Osteoblast (primary cell): ENCODE measurements around the gene ASCC2. TPM values are rescaled to one million over a fixed set of nuclear protein-coding genes. Genes with fewer than 3 reads are reported as not detected.

Experiments
- DNase-seq: peaks from one replicate; pipeline ENCODE4 v3.0.0; 2011; ENCODE audit warnings: low spot score, mixed read lengths; ENCODE audit not compliant: insufficient read length; ENCODE audit errors: missing footprints
- H2AFZ ChIP-seq: 2 replicates; pipeline ENCODE4 v1.6.0; 2011; ENCODE audit warnings: mild to moderate bottlenecking, low read length
- H3K27ac ChIP-seq: 2 replicates; pipeline ENCODE4 v1.5.1; 2011; ENCODE audit warnings: mild to moderate bottlenecking, low read depth, low read length, moderate library complexity
- H3K27me3 ChIP-seq: 2 replicates; pipeline ENCODE4 v1.6.0; 2012; ENCODE audit warnings: mild to moderate bottlenecking, control low read depth, inconsistent platforms, low read length, moderate library complexity; ENCODE audit not compliant: insufficient read depth
- H3K36me3 ChIP-seq: 2 replicates; pipeline ENCODE4 v1.5.1; 2011; ENCODE audit warnings: mild to moderate bottlenecking, low read length, control low read depth, moderate library complexity; ENCODE audit not compliant: insufficient read depth
- H3K4me1 ChIP-seq: 2 replicates; pipeline ENCODE4 v1.5.1; 2011; ENCODE audit warnings: mild to moderate bottlenecking, low read length, control low read depth, moderate library complexity; ENCODE audit not compliant: insufficient read depth
- H3K4me2 ChIP-seq: 2 replicates; pipeline ENCODE4 v1.6.0; 2011; ENCODE audit warnings: mild to moderate bottlenecking, low read length; ENCODE audit not compliant: insufficient read depth
- H3K4me3 ChIP-seq: fragments of 200-600 bp; sonication (generic); 3 replicates; pipeline ENCODE4 v1.5.1; 2012; ENCODE audit warnings: mild to moderate bottlenecking, low read length, inconsistent platforms; ENCODE audit not compliant: insufficient read depth
- H3K79me2 ChIP-seq: 2 replicates; pipeline ENCODE4 v1.6.0; 2012; ENCODE audit warnings: mild to moderate bottlenecking, low read length, control low read depth, inconsistent platforms; ENCODE audit not compliant: insufficient read depth
- H3K9me3 ChIP-seq: 2 replicates; pipeline ENCODE4 v1.5.1; 2011; ENCODE audit warnings: low read depth, low read length, control low read depth
- H4K20me1 ChIP-seq: 2 replicates; pipeline ENCODE4 v1.6.0; 2012; ENCODE audit warnings: mild to moderate bottlenecking, low read length, control low read depth; ENCODE audit not compliant: insufficient read depth
- CTCF ChIP-seq: IDR thresholded peaks from 2 replicates; pipeline ENCODE4 v1.5.1; 2011; ENCODE audit warnings: mild to moderate bottlenecking, low read depth, low read length, moderate library complexity; ENCODE audit errors: extremely low read depth
- small RNA-seq: library from RNA; depleted of rRNA; stranded (forward); fragments of <200 nt; gene quantifications from one replicate; pipeline ENCODE3, GENCODE V24; 2012
- total RNA-seq: library from RNA; depleted of rRNA; stranded (reverse); fragments of >200 nt; gene quantifications from 2 replicates; pipeline ENCODE4 v1.2.3, GENCODE V29; 2012

The ASCC2 gene
- total RNA-seq, 1 donor = 21.0 TPM

DNA sequence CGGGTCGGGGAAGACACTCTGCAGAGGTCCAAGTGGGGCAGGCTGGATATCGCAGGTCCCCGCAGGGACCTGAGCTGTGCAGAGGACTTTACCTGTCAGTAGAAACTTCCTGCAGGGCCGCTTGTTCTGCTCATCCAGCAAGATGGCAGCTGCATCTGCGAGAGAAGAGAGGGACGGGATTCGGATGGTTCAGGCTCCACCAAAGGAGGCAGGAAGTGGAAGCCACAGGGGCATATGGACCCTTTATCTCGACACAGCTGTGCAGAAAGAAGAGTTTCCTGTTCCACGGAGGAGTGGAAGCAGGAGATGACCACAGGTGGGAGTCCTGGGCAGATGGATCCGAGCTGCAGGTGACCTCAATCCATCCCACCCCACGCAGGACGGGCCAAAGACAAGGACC lies 95.7 kb downstream of the ASCC2 start:
- no peak for TF ChIP-seq CTCF
- no peak overlapping the region for H3K4me3 ChIP-seq
- peaks cover 12% of the 10 kb centered on the region for H3K4me1 ChIP-seq
- DNase-seq = peak; percentile 42
- no peak overlapping the region for H2AFZ ChIP-seq
- H3K27ac ChIP-seq = no peak overlapping the region
- H3K36me3 ChIP-seq = peaks cover 6% of the 10 kb centered on the region
- H3K9me3 ChIP-seq = no peaks in the 10 kb centered on the region
- H3K27me3 ChIP-seq = no peaks in the 10 kb centered on the region
- H3K4me2 ChIP-seq = no peak overlapping the region
- H4K20me1 ChIP-seq = peaks cover 3% of the 10 kb centered on the region
- no peaks in the 10 kb centered on the region for H3K79me2 ChIP-seq

DNA sequence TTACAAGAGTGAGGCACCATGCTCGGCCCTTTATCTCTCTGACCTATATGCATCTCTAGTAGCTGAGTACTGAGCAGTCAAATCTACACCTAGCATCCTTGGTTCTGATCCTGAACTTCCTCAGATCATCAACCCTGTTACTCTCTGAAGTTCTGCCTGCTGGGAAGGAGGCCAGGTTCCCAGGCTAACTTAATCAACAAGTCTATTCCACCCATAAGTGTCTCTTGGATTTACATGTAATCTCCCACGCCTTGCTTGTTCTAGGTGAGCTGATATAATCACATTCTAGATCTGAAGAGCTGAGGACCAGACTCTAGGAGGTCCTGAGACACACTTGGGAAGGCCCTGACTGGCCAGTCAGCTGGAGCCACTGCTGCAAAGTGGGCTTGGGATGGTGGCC lies 96.1 kb downstream of the ASCC2 start:
- peak; percentile 61 for DNase-seq
- Histone ChIP-seq H3K36me3 (peaks cover 6% of the 10 kb centered on the region), H3K27me3 (no peaks in the 10 kb centered on the region), H3K4me2 (no peak overlapping the region), H4K20me1 (peaks cover 3% of the 10 kb centered on the region), H3K4me1 (peaks cover 12% of the 10 kb centered on the region), H3K27ac (no peak overlapping the region), H3K4me3 (no peak overlapping the region), H3K9me3 (no peaks in the 10 kb centered on the region), H3K79me2 (no peaks in the 10 kb centered on the region), H2AFZ (no peak overlapping the region)
- TF ChIP-seq CTCF = no peak

GRCh38 chr22:29740216-29740615 lies 97.9 kb downstream of the ASCC2 start:
- Histone ChIP-seq H3K27me3 (no peaks in the 10 kb centered on the region), H3K4me1 (peaks cover 8% of the 10 kb centered on the region), H3K4me3 (no peak overlapping the region), H4K20me1 (peaks cover 3% of the 10 kb centered on the region), H3K36me3 (peaks cover 6% of the 10 kb centered on the region), H2AFZ (no peak overlapping the region), H3K9me3 (no peaks in the 10 kb centered on the region), H3K79me2 (no peaks in the 10 kb centered on the region), H3K27ac (no peak overlapping the region), H3K4me2 (no peak overlapping the region)
- TF ChIP-seq CTCF = no peak
- peak; percentile 74 for DNase-seq

GRCh38 chr22:29739346-29739875 lies 98.7 kb downstream of the ASCC2 start:
- H3K4me2 ChIP-seq = no peak overlapping the region
- H4K20me1 ChIP-seq = peaks cover 3% of the 10 kb centered on the region
- H3K4me3 ChIP-seq = no peak overlapping the region
- peak; percentile 80 for DNase-seq
- no peaks in the 10 kb centered on the region for H3K79me2 ChIP-seq
- H3K9me3 ChIP-seq = no peaks in the 10 kb centered on the region
- no peak overlapping the region for H3K27ac ChIP-seq
- peaks cover 6% of the 10 kb centered on the region for H3K36me3 ChIP-seq
- no peaks in the 10 kb centered on the region for H3K27me3 ChIP-seq
- H3K4me1 ChIP-seq = peaks cover under 1% of the 10 kb centered on the region
- no peak for TF ChIP-seq CTCF
- no peak overlapping the region for H2AFZ ChIP-seq

Small RNAs within 50 kb of the gene (small RNA-seq; reads per million reads assigned to genes)
- not detected for gene RF00019

Other genes starting within 250 kb of the ASCC2 start
- gene NF2, start 234.6 kb downstream of the ASCC2 start, total RNA-seq = 72.7 and 84.0 TPM in 2 replicates
- not detected in 2 replicates for gene CABP7, start 118.3 kb downstream of the ASCC2 start, total RNA-seq
- gene ZMAT5, start 71.3 kb downstream of the ASCC2 start, total RNA-seq = 13.0 and 15.6 TPM in 2 replicates
- gene UQCR10, start 70.9 kb downstream of the ASCC2 start, total RNA-seq = 43.0 and 52.1 TPM in 2 replicates
- 36.5 and 36.9 TPM in 2 replicates for gene MTMR3, start 44.9 kb upstream of the ASCC2 start, total RNA-seq
- gene HORMAD2, start 242.2 kb upstream of the ASCC2 start, total RNA-seq = under 0.01 TPM in 2 replicates